Measurements from ENCODE around the gene ZNF485.

GRCh38 chr10:43576580-43576979 lies 29.7 kb upstream of the ZNF485 start:
- TF ChIP-seq CTCF (IDR thresholded peaks at IDR 0.05; ENCODE audit: poor library complexity, severe bottlenecking): no peak
- no peak for TF ChIP-seq RAD21 (conservative IDR thresholded peaks at IDR 0.05)
- no peak for TF ChIP-seq EP300 (conservative IDR thresholded peaks at IDR 0.05; ENCODE audit: poor library complexity, severe bottlenecking)
- TF ChIP-seq MXI1 (conservative IDR thresholded peaks at IDR 0.05; ENCODE audit: poor library complexity, severe bottlenecking): no peak
- TF ChIP-seq TAF1 (IDR thresholded peaks at IDR 0.05; ENCODE audit: low read depth): no peak
- TF ChIP-seq REST (IDR thresholded peaks at IDR 0.05; ENCODE audit: borderline replicate concordance): no peak
- TF ChIP-seq SMC3 (conservative IDR thresholded peaks at IDR 0.05; ENCODE audit: poor library complexity): no peak
- TF ChIP-seq EZH2 (IDR thresholded peaks at IDR 0.05; ENCODE audit: borderline replicate concordance, insufficient read depth, low read length, poor library complexity, severe bottlenecking): no peak
- TF ChIP-seq POLR2AphosphoS5 (IDR thresholded peaks at IDR 0.05): no peak
